H9 (cell line): ENCODE data around the gene C2orf72. TPM values are rescaled to one million over a fixed set of nuclear protein-coding genes. Genes with fewer than 3 reads are reported as not detected.

Experiments
- DNase-seq: peaks from one replicate; pipeline ENCODE4 v3.0.0-alpha.2; 2017
- H2AFZ ChIP-seq: one replicate; pipeline ENCODE4 v1.6.1; 2013; ENCODE audit warnings: mild to moderate bottlenecking, low read length, control low read depth, moderate library complexity
- H2AK5ac ChIP-seq: 2 replicates; pipeline ENCODE4 v1.6.1; 2013; ENCODE audit warnings: low read length, control low read depth, mixed read lengths; ENCODE audit not compliant: insufficient read length
- H2BK120ac ChIP-seq: one replicate; pipeline ENCODE4 v1.6.1; 2013; ENCODE audit warnings: low read depth, mild to moderate bottlenecking, low read length, control low read depth, inconsistent platforms; ENCODE audit not compliant: poor library complexity, severe bottlenecking
- H2BK12ac ChIP-seq: 2 replicates; pipeline ENCODE4 v1.6.1; 2013; ENCODE audit warnings: low read length, control low read depth, mixed read lengths, low read depth; ENCODE audit not compliant: insufficient read length
- H2BK15ac ChIP-seq: 2 replicates; pipeline ENCODE4 v1.6.1; 2013; ENCODE audit warnings: low read depth, low read length, control low read depth
- H2BK20ac ChIP-seq: one replicate; pipeline ENCODE4 v1.6.1; 2013; ENCODE audit warnings: low read depth, mild to moderate bottlenecking, low read length, control low read depth, inconsistent platforms; ENCODE audit not compliant: poor library complexity, severe bottlenecking
- H2BK5ac ChIP-seq: 2 replicates; pipeline ENCODE4 v1.6.1; 2013; ENCODE audit warnings: low read length, control low read depth, mixed read lengths; ENCODE audit not compliant: insufficient read length
- H3K14ac ChIP-seq: 2 replicates; pipeline ENCODE4 v1.6.1; 2013; ENCODE audit warnings: low read length, control low read depth; ENCODE audit not compliant: insufficient read depth
- H3K18ac ChIP-seq: 2 replicates; pipeline ENCODE4 v1.6.1; 2013; ENCODE audit warnings: low read depth, mild to moderate bottlenecking, mixed read lengths, low read length, control low read depth; ENCODE audit not compliant: insufficient read length
- H3K23ac ChIP-seq: 2 replicates; pipeline ENCODE4 v1.6.1; 2013; ENCODE audit warnings: low read length, control low read depth, mixed read lengths, low read depth; ENCODE audit not compliant: insufficient read length
- H3K23me2 ChIP-seq: 2 replicates; pipeline ENCODE4 v1.6.1; 2013; ENCODE audit warnings: low read depth, mild to moderate bottlenecking, mixed read lengths, low read length, control low read depth; ENCODE audit not compliant: insufficient read length, poor library complexity, severe bottlenecking
- H3K27ac ChIP-seq: 2 replicates; pipeline ENCODE4 v1.5.1; 2013; ENCODE audit warnings: low read length, control low read depth, mixed read lengths, low read depth; ENCODE audit not compliant: insufficient read length
- H3K27me3 ChIP-seq: 2 replicates; pipeline ENCODE4 v1.6.1; 2013; ENCODE audit warnings: low read length, control low read depth, inconsistent platforms; ENCODE audit not compliant: insufficient read depth
- H3K4ac ChIP-seq: 2 replicates; pipeline ENCODE4 v1.6.1; 2013; ENCODE audit warnings: low read depth, mild to moderate bottlenecking, control low read depth, inconsistent platforms, low read length, moderate library complexity
- H3K4me1 ChIP-seq: 2 replicates; pipeline ENCODE4 v1.6.1; 2013; ENCODE audit warnings: low read length, control low read depth, inconsistent platforms; ENCODE audit not compliant: insufficient read depth
- H3K4me2 ChIP-seq: 2 replicates; pipeline ENCODE4 v1.6.1; 2013; ENCODE audit warnings: low read length, control low read depth, mixed read lengths; ENCODE audit not compliant: insufficient read length, insufficient read depth
- H3K56ac ChIP-seq: 2 replicates; pipeline ENCODE4 v1.6.1; 2013; ENCODE audit warnings: low read depth, mild to moderate bottlenecking, mixed read lengths, low read length, control low read depth; ENCODE audit not compliant: insufficient read length
- H3K79me1 ChIP-seq: 2 replicates; pipeline ENCODE4 v1.6.1; 2013; ENCODE audit warnings: low read depth, mild to moderate bottlenecking, moderate library complexity, low read length, control low read depth, inconsistent platforms; ENCODE audit not compliant: insufficient read depth, poor library complexity, severe bottlenecking
- H3K79me2 ChIP-seq: 2 replicates; pipeline ENCODE4 v1.6.1; 2013; ENCODE audit warnings: low read length, control low read depth, inconsistent platforms; ENCODE audit not compliant: insufficient read depth
- H3K9ac ChIP-seq: 2 replicates; pipeline ENCODE4 v1.6.1; 2013; ENCODE audit warnings: low read length, control low read depth, mixed read lengths; ENCODE audit not compliant: insufficient read length; ENCODE audit errors: extremely low read depth
- H3K9me3 ChIP-seq: one replicate; pipeline ENCODE4 v1.6.1; 2013; ENCODE audit warnings: low read depth, low read length, inconsistent platforms; ENCODE audit not compliant: control insufficient read depth
- H3T11ph ChIP-seq: one replicate; pipeline ENCODE4 v1.6.1; 2013; ENCODE audit warnings: mild to moderate bottlenecking, low read length, control low read depth, inconsistent platforms
- H4K20me1 ChIP-seq: one replicate; pipeline ENCODE4 v1.6.1; 2013; ENCODE audit not compliant: control insufficient read depth, insufficient read length, insufficient read depth
- H4K5ac ChIP-seq: 2 replicates; pipeline ENCODE4 v1.6.1; 2013; ENCODE audit warnings: low read depth, mild to moderate bottlenecking, mixed read lengths, low read length, control low read depth; ENCODE audit not compliant: insufficient read length
- H4K8ac ChIP-seq: replicated peaks from 2 replicates; pipeline ENCODE4 v1.6.1; 2013; ENCODE audit warnings: low read length, control low read depth, mixed read lengths, low read depth; ENCODE audit not compliant: insufficient read length
- H4K91ac ChIP-seq: 2 replicates; pipeline ENCODE4 v1.6.1; 2013; ENCODE audit warnings: low read depth, mild to moderate bottlenecking, moderate library complexity, mixed read lengths, low read length, control low read depth; ENCODE audit not compliant: insufficient read length
- H3K27ac Mint-ChIP-seq, 3 experiments: 2 replicates in 2 of 3; 3 replicates in 1 of 3; pipeline ENCODE4 v1.8.0; 2020 to 2021; ENCODE audit warnings: mixed read lengths in 3 of 3, mild to moderate bottlenecking in 1 of 3, moderate library complexity in 1 of 3
- H3K27me3 Mint-ChIP-seq: 2 replicates; pipeline ENCODE4 v1.8.0; 2021; ENCODE audit warnings: low read depth, mild to moderate bottlenecking, moderate library complexity, mixed read lengths
- H3K36me3 Mint-ChIP-seq, 3 experiments: 2 replicates in 2 of 3; 3 replicates in 1 of 3; pipeline ENCODE4 v1.8.0; 2020 to 2021; ENCODE audit warnings: low read depth in 3 of 3, mixed read lengths in 3 of 3; ENCODE audit not compliant: insufficient read depth in 1 of 3
- H3K4me1 Mint-ChIP-seq, 2 experiments: 2 replicates each; pipeline ENCODE4 v1.8.0; 2020; ENCODE audit warnings: mixed read lengths in 2 of 2
- H3K4me3 Mint-ChIP-seq, 2 experiments: 2 replicates in 1 of 2; 3 replicates in 1 of 2; pipeline ENCODE4 v1.8.0; 2020 to 2021; ENCODE audit warnings: mild to moderate bottlenecking in 2 of 2, mixed read lengths in 2 of 2, moderate library complexity in 1 of 2
- H3K9me3 Mint-ChIP-seq, 2 experiments: 2 replicates in 1 of 2; 3 replicates in 1 of 2; pipeline ENCODE4 v1.8.0; 2020; ENCODE audit warnings: mild to moderate bottlenecking in 2 of 2, mixed read lengths in 2 of 2, moderate library complexity in 1 of 2
- WGBS: extraction: QIAGEN DNeasy Blood & Tissue Kit; methylation state at CpG from one replicate; pipeline ENCODE4 v1.1.7; 2013; ENCODE audit warnings: missing lambda C conversion rate, low lambda C conversion rate, mixed read lengths; ENCODE audit not compliant: insufficient read length; ENCODE audit errors: extremely low coverage; 5-methylcytosine and 5-hydroxymethylcytosine counted together
- total RNA-seq: library from RNA; stranded (reverse); gene quantifications from 2 replicates; pipeline ENCODE4 v1.2.1, GENCODE V29; 2021
- TF ChIP-seq, protein P1 (sequence below): fragments of 200-600 bp; sonication (generic); conservative IDR thresholded peaks from 3 replicates; pipeline ENCODE4 v1.8.0; 2021; ENCODE audit warnings: antibody characterized with exemption, mild to moderate bottlenecking

The C2orf72 gene
- total RNA-seq, 1 experiment from 2014 or later = 1.0 TPM

GRCh38 chr2:231043796-231044195, 6.5 kb downstream of the C2orf72 start:
- peaks cover 1 to 8% of the 10 kb centered on the region in 2 experiments; a peak in 3 of 4 replicates for H3K4me1 Mint-ChIP-seq
- Histone ChIP-seq H3K79me1 (no peaks in the 10 kb centered on the region), H2BK20ac (no peak overlapping the region), H3K18ac (no peak overlapping the region), H3K4me2 (no peak overlapping the region), H3K14ac (no peak overlapping the region), H4K8ac (no peak overlapping the region), H4K91ac (no peak overlapping the region), H2BK120ac (no peak overlapping the region), H3K27ac (no peak overlapping the region), H3K56ac (no peak overlapping the region), H3K79me2 (no peaks in the 10 kb centered on the region), H2BK5ac (no peak overlapping the region), H3K9ac (no peak overlapping the region), H3K23ac (no peak overlapping the region), H4K20me1 (no peaks in the 10 kb centered on the region), H2AK5ac (no peak overlapping the region), H3K23me2 (no peaks in the 10 kb centered on the region), H3T11ph (no peak overlapping the region), H3K4me1 (no peaks in the 10 kb centered on the region; the same call in 1 of the 2 replicates), H4K5ac (no peak overlapping the region), H3K27me3 (peaks cover 5% of the 10 kb centered on the region), H3K4ac (no peak overlapping the region), H3K9me3 (no peaks in the 10 kb centered on the region), H2BK12ac (no peak overlapping the region), H2AFZ (no peak overlapping the region), H2BK15ac (no peak overlapping the region)
- H3K9me3 Mint-ChIP-seq = no peaks in the 10 kb centered on the region
- H3K27ac Mint-ChIP-seq = no peak overlapping the region
- H3K4me3 Mint-ChIP-seq = no peak overlapping the region
- no peaks in the 10 kb centered on the region for H3K36me3 Mint-ChIP-seq
- no peak for DNase-seq
- TF ChIP-seq, protein P1, sequence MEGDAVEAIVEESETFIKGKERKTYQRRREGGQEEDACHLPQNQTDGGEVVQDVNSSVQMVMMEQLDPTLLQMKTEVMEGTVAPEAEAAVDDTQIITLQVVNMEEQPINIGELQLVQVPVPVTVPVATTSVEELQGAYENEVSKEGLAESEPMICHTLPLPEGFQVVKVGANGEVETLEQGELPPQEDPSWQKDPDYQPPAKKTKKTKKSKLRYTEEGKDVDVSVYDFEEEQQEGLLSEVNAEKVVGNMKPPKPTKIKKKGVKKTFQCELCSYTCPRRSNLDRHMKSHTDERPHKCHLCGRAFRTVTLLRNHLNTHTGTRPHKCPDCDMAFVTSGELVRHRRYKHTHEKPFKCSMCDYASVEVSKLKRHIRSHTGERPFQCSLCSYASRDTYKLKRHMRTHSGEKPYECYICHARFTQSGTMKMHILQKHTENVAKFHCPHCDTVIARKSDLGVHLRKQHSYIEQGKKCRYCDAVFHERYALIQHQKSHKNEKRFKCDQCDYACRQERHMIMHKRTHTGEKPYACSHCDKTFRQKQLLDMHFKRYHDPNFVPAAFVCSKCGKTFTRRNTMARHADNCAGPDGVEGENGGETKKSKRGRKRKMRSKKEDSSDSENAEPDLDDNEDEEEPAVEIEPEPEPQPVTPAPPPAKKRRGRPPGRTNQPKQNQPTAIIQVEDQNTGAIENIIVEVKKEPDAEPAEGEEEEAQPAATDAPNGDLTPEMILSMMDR = no peak
- no CpG with 5 or more reads among the region's 4 CpGs for WGBS
- H3K27me3 Mint-ChIP-seq = peaks cover 37% of the 10 kb centered on the region
